Hematopoietic multipotent progenitor cell treated with erythropoietin and hydrocortisone succinate and interleukin-3 and kit ligand, for 15 days (in vitro differentiated cells): ENCODE measurements around the gene TAOK1.
"Not testable (repeated sequence)": the region's sequence is repeated elsewhere in the genome, so short reads cannot be mapped to it uniquely, and the experiment has no call there.

Source experiments
- DNase-seq: peaks from one replicate; pipeline ENCODE4 v3.0.0-alpha.2; 2015; ENCODE audit warnings: low spot score

Gene TAOK1

DNA sequence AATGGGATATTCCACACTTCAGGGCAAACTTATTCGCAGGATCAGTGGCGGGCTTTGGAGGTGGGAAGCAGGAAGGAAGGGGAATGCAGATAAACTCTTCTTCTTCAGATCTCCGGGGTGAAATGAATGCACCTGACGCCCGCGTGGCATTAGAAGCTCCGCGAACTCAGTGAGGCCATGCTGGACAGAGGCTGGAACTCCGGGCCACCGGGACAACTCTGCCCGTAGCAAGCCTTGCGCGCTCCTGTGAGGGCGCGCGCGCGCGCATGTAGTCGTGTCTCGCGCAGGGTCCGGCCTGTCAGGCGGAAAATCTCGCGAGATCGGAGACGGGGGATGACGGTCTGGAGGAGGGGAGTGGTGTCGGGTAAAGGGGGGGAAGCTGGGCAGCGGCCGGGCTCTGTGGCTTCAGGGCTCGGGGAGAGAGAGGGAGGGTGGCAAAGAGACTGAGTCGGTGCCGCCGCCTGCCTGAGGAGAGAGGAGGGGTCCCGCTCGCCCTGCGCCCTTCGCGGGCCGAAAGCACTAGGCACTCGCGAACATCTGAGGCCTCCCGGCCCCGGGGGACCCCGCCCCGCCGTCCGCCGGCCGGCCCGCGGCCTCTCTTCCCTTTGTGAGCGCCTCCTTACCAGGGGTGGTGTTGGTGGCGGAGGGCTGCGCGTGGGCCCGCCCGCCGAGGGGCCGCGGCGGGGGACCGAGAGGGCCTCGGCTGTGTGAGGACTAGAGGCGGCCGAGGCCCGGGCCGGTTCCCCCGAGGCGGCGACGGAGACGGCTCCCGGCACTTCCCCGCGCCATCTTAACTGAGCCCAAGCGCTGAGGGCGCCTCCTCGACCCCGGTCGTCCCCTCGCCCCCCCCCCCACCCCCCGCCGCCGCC lies at the start of gene TAOK1:
TAOK1 (plus strand) TSS at position 382 of the 869 bp plus-strand sequence. CDS start 61,186 bp downstream, outside the sequence.
- peak; percentile 96 for DNase-seq

DNA sequence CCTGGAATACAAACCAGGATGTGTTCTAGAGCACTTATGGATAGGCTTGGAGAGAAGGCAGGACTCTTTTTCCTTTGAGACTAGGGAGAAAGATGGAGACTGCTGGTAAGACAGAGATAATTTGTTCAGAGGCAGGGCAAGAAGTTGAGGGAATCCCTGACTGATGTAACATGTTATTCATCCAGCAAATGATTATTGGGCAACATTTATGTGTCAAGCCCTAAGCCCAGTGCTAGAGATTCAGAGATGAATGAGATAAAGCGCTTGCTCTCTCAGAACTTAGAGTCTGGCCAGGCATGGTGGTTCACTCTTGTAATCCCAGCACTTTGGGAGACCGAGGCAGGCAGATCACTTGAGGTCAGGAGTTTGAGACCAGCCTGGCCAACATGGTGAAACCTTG lies 48.4 kb upstream of the TAOK1 start:
- no peak for DNase-seq

DNA sequence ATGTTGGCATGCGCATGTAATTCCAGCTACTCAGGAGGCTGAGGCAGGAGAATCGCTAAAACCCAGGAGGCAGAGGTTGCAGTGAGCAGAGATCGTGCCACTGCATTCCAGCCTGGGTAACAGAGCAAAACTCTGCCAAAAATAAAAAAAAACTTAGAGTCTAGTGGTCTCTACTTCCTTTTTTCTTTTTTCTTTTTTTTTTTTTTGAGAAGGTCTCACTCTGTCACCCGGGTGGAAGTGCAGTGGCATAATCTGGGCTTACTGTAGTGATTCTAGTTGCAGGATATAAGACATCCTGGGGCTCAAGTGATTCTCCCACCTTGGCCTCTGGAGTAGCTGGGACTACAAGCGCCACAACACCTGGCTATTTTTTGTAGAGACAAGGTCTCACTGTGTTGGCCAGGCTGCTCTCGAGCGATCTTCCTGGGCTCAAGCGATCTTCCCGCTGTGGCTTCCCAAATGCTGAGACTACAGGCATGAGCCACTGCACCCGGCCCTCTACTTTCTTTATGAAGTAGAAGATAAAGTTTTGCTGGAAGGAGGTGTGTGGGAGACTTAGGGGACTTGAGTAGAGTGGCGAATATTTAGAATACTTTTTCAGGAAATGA lies 47.9 kb upstream of the TAOK1 start:
- DNase-seq: no peak

DNA sequence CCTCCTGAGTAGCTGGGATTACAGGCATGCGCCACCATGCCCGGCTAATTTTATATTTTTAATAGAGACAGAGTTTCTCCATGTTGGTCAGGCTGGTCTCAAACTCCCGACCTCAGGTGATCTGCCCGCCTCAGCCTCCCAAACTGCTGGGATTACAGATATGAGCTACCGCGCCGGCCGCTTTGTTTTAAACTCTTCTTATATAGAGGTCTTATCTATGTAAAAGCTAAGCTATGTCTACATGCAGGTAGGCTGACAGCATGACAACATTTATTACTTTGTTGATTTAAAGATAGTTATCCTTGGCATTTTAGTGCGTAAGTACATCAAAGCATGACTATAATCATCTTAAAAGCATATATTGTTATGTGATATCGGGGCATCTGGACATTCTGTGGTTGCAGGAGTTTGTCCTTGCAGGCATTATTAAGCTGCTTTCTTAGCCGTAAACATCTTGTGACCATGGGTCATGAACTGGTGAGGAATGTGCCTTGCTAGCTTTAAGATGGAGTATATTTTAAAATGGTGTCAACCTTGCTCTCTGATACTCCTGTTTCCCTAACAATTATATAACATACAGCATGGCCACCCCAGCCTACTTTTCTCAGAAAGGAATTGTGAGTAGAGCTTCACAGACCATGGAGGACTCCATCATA lies 45.8 kb upstream of the TAOK1 start:
- no peak for DNase-seq

DNA sequence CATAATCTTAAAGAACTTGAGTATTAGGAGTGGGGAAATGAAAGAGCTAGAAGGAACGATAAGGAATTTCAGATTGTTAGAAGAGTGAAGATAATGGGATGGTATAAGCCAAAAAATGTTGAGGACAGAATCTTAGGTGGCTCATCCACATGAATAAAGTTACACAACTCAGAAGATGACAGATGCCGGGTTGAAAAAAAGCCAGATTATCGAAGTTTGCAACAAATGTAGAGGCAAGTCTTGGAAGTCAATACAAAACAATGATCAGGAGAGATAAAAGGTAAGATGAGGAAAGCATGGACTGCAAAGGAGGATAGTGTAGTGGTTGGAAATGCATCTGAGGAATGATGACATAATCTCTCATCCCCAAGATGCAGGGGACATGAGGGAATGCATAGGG lies 45.1 kb upstream of the TAOK1 start:
- DNase-seq: no peak

DNA sequence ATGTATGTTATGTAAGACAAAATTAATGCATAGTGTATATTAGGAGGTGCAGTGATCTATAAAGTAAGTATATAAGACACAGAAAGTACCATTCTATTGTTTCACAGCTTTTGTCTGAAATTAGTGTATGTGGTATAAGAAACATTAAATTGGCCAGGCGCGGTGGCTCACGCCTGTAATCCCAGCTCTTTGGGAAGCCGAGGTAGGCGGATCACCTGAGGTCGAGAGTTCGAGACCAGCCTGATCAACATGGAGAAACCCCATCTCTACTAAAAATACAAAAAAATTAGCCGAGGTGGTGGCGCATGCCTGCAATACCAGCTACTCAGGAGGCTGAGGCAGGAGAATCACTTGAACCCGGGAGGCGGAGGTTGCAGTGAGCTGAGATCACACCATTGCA lies 44.7 kb upstream of the TAOK1 start:
- not testable (repeated sequence) for DNase-seq

DNA sequence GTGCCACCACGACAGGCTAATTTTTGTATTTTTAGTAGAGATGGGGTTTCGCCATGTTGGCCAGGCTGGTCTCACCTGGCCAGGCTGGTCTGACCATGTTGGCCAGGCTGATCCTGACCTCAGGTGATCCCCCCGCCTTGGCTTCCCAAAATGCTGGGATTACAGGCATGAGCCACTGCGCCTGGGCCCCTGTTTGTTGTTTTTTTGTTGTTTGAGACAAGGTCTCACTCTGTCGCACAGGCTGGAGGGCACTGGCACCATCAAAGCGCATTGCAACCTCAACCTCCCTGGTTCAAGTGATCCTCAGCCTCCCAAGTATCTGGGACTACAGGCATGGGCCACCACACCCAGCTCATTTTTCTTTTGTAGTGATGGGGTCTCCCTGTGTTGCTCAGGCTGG lies 43.7 kb upstream of the TAOK1 start:
- no peak for DNase-seq

DNA sequence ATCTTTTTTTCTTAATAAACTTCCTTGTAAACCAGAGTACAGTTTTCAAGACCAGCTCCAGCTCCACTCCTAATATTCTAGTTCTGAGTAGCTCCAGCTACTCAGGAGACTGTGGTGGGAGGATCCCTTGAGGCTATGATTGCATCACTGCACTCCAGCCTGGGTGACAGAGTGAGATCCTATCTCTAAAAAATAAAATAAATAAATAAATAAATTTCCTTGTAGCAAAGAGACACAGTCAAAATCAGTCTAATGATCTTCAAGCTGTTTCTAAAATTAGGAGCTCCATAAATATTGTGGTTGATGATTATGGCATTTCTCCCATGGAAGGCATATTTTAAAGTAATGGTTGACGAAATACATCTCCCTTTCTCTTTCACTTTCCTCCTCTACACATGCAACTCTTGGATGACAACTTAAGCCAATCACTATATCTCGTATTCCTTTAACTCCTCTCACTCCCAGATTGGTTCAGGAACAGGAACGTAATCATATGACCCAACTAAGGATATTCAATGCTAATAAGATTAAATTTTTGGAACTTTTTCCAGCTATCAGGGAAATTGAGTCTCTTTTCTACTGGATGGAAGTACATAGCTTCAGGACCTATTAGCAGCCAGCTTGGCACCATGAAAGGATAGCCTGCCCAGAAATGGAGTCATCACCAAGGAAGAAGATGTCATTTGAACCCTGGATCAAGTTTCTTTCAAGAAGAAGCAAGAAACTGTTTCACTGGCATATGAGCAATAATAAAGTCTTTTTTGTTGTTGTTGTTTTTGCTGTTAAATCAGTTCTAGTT lies 42.1 kb upstream of the TAOK1 start:
- no peak for DNase-seq

DNA sequence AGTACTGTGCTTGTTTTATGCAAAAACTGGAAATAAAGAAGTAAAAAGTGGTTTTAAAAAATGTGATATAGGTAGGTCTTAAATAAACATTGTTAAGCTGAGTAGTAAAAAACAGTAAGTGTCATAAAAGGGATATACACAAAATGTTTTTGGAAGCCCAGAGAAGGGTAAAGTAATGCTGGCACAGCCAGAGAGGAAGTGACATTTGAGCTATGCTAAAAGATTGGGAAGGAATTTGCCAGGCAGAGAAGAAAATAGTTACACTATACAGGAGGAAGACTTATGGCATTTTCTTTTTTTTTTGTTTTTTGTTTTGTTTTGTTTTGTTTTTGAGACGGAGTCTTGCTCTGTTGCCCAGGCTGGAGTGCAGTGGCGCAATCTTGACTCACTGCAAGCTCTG lies 40.8 kb upstream of the TAOK1 start:
- no peak for DNase-seq

DNA sequence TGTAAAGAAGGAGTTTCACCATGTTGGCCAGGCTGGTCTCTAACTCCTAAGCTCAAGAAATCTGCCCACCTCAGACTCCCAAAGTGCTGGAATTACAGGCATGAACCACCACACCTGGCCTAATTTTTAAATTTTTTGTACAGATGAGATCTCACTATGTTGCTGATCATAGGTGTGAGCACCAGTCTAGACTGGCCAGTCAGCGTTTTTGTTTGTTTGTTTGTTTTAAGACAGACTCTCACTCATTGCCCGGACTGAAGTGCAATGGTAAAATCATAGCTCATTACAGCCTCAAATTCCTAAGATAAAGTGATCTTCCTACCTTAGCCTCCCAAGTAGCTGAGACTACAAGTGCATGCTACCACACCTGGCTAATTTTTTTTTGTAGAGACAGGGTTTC lies 38.0 kb upstream of the TAOK1 start:
- no peak for DNase-seq

DNA sequence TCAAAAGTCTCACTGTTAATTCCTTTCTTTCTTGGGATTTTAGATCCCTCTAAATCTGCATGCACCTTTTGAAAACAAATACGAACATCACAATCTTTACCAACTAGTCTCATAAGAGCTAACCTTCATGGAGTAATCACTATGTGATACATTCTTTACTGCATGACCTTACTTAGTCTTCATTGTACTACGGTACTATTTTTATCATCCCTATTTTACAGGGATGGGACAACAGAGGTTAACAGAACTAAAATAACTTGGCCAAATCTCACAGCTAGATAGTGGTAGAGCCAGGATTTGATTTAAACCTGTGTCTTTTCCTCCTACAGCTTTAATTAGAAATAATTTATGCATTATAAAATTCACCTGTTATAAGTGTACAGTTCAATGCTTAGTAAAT lies 32.9 kb upstream of the TAOK1 start:
- DNase-seq: no peak

DNA sequence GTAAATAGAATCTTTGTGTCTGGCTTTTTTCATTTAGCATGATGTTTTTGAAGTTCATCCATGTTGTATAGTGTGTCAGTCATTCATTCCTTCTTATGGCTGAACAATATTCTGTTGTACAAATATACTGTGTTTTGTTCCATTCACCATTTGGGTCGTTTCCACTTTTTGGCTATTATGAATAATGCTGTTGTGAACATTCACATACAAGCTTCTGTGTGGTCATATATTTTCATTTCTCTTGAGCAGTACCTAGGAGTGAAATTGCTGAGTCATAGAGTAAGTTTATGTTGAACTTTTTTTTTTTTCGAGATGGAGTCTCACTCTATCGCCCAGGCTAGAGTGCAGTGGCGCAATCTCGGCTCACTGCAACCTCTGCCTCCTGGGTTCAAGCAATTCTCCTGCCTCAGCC lies 32.3 kb upstream of the TAOK1 start:
- no peak for DNase-seq

DNA sequence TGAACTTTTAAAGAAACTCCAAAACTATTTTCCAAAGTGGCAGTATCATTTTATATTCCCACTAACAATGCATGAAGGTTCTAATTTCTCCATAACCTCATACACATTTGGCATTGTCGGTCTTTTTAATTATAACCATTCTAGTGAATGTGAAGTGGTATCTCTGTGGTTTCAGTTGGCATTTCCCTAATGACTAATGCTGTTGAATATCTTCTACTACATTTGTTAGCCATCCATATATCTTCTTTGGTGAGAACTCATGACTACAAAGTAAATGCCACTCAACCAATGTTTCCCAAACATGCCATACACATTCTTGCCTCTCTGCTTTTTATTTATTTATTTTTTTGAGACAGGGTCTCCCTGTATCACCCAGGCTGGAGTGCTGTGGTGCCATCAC lies 31.7 kb upstream of the TAOK1 start:
- DNase-seq: no peak

DNA sequence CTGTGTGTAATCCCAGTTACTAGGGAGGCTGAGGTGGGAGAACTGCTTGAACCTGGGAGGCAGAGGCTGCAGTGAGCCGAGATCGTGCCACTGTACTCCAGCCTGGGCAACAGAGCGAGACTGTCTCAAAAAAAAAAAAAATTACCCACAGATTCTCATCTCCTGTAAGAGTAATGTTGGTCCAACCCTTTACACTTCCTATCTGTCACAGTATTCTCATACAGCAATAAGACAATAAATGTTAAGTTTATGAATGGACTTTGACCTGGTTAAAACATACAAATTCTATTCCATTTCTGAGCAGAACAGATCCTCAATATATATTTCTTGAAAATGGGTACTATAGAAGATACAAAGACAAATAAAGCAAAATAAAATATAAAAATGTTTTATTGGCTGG lies 30.4 kb upstream of the TAOK1 start:
- no peak for DNase-seq

DNA sequence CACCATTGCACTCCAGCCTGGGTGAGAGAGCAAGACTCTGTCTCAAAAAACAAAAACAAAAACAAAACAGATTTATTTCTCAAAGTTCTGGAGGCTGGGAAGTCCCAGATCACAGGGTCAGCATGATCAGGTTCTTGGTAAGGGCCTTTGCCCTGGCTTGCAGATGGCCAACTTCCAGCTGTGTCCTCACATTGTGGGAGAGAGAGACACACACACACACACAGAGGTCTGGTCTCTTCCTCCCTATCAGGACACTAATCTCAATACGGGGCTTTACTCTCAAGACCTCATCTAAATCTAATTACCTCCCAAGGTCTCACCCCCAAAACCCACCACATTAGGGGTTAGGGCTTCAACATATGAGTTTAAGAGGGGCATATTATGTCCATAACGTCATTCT lies 26.4 kb upstream of the TAOK1 start:
- DNase-seq: no peak

DNA sequence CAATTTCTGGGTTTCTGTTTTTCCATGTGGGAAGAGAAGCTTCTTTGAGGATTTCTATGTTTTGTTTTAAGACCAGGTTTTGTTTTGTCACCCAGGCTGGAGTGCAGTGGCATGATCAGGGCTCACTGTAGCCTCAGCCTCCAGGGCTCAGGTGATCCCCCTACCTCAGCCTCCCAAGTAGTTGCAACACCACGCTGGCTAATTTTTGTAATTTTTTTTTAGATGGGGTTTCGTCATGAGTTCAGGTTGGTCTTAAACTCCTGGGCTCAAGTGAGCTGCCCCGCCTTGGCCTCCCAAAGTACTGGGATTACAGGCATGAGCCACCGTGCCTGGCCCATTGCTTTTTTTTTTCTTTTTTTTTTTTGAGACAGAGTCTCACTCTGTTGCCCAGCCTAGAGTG lies 25.5 kb upstream of the TAOK1 start:
- DNase-seq: no peak

DNA sequence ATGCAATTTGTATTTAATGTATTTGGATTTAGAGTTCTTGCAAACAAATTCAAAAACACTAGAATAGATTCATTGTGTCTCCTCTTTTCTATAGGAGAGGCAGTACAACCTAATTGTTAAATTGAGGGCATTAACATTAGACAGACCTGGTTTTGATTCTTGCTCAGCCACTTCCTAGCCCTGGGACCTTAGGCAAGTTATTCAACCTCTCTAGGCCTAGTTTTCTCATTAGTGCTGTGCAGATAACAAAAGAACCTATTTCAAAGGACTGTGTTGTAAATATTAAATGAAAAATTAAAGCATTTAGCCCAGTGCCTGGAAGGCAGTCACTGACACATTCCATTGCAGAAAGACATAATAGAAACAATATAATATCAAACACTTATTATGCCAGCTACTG lies 22.0 kb upstream of the TAOK1 start:
- DNase-seq: no peak

DNA sequence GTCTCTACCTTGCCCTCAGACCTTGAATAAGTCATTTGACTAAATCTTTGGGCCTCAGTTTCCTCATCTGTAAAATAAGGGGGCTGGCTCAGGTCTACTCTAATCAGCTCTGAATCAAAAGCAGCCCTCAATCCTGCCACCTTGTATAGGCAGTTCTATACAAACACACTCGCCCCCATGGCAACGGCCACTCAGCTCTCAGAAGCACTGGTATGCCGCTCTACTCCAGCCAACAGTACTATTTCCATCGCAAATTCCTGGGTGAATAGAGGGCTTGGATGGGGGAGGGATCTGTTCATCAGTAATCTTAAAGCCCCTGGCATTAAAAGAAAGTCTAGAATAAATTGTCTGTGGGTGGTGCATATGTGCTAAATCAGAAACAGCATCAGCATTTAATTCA lies 21.2 kb upstream of the TAOK1 start:
- no peak for DNase-seq

DNA sequence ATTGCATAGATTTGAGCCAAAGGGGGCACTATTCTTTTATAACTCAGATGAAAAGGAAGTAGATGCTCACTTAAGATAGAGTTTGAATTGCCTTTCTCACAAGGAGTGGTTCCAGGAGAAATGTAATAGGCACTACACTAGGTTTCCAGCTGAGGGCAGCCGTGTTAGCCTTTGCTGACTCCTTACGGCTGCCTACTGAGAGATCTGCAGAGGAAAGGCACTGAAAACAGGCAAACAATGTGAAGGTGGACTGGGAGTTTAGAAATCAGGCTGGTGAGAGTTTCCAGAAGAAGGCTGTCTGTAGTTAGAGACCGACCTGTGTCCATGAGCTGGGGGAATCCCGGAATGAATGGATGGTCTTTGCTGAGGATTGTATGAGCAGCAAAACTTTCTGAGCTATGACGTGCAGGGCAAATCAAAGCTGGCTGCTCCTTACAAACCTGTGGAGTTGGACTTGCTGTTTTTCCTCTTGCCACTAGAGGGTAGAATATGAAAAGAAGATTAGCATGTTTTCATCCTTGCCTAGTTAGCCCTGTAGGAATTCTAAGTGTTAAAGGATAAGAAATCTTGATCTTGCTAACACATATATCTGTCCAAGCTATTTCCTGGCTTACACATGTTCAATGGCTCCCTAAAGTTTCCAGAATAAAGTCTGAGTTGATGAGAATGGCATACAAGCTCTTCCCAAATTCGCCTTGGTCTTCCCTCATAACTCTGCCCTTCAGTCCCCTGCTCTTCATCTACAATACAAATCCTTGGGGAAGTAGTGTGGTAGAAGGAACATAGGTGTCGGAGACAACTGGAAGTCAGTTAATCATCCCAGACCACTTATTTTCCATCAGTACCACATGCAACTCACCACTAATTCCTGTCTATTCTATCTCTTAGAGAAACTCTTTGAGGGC lies 20.1 kb upstream of the TAOK1 start:
- peak; percentile 63 for DNase-seq

DNA sequence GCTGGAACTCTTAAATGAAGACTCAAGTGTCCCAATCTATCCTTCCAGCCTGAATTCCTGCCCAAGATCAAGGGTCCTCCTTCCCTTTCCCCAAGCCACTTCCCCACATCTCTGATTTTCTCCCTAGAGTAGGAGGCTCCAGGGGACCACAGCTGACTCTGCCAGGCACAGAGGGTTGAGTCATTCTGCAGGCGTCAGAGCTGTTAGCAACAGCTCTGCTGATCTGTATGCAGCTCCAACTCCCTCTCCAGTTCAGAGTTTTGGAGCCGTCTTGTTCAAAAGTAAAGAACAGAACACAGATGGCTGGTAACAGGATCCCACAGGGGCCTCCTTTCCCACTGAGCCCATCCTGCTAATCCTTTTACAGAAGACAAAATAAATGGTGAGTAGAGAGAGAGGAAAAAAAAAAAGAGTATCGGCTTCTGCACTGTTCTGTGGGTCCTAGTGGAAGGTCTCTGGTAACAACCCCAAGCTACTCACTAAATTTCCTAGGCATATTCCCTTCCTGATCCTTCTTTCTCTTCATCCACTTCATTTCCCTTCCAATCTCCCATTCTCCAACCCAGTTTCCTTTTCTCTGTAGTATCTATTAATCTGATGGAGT lies 13.4 kb upstream of the TAOK1 start:
- DNase-seq: no peak

DNA sequence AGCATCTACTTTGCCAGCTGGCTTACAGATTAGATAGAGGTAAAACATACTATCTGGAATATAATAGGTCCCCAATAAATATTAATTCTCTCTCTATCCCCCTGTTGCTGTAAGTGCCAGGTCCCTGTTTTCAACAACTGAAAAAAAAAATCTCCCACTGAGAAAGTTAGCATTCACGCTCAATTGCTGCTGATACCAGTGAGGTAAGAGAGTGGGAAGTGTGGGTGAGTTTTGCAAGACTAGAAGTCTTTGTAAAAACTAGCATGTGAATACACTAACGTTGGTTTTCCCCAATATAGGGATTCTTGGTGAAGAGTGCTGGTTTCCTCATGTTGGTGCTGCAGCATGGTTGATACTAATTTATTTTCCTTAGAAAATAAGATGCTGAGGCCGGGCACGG lies 11.7 kb upstream of the TAOK1 start:
- DNase-seq: no peak
